Fibroblast of lung (primary cell): ENCODE results near the gene NEK10. TPM values are rescaled to one million over a fixed set of nuclear protein-coding genes. Genes with fewer than 3 reads are reported as not detected.

Experiments used
- DNase-seq, 2 donors: peaks; one replicate each; pipeline versions ENCODE4 v3.0.0 to v3.0.0-alpha.2; 2010; ENCODE audit warnings: low read depth in 2 of 2
- H2AFZ ChIP-seq: 2 replicates; pipeline ENCODE4 v1.5.1; 2012; ENCODE audit warnings: low read length, control low read depth, inconsistent platforms
- H3K27ac ChIP-seq: 2 replicates; pipeline ENCODE4 v1.5.1; 2011; ENCODE audit warnings: low read length, control low read depth; ENCODE audit not compliant: insufficient read depth
- H3K27me3 ChIP-seq: 2 replicates; pipeline ENCODE4 v1.5.1; 2011; ENCODE audit warnings: mild to moderate bottlenecking, low read length; ENCODE audit not compliant: control insufficient read depth, insufficient read depth
- H3K36me3 ChIP-seq: 2 replicates; pipeline ENCODE4 v1.5.1; 2011; ENCODE audit warnings: low read length; ENCODE audit not compliant: control insufficient read depth, insufficient read depth
- H3K4me1 ChIP-seq: 2 replicates; pipeline ENCODE4 v1.5.1; 2011; ENCODE audit warnings: low read length; ENCODE audit not compliant: control insufficient read depth, insufficient read depth; ENCODE audit errors: extremely low read depth
- H3K4me2 ChIP-seq: 2 replicates; pipeline ENCODE4 v1.5.1; 2011; ENCODE audit warnings: low read length, control low read depth; ENCODE audit not compliant: insufficient read depth; ENCODE audit errors: extremely low read depth
- H3K4me3 ChIP-seq, 4 experiments: fragments of 200-600 bp in 1 of 4; sonication (generic) in 1 of 4; replicated peaks in 1 of 4; 2 replicates each; pipeline ENCODE4 v1.5.1; 2011 to 2016; ENCODE audit warnings: low read length in 4 of 4, low read depth in 3 of 4, mild to moderate bottlenecking in 3 of 4, control low read depth in 2 of 4, inconsistent platforms in 1 of 4, mixed read lengths in 1 of 4; ENCODE audit not compliant: insufficient read depth in 1 of 4; ENCODE audit errors: control extremely low read depth in 1 of 4
- H3K79me2 ChIP-seq: 2 replicates; pipeline ENCODE4 v1.5.1; 2012; ENCODE audit warnings: mild to moderate bottlenecking, low read length, inconsistent platforms; ENCODE audit not compliant: control insufficient read depth, insufficient read depth
- H3K9ac ChIP-seq: 2 replicates; pipeline ENCODE4 v1.5.1; 2011; ENCODE audit warnings: mild to moderate bottlenecking, low read length, control low read depth; ENCODE audit not compliant: insufficient read depth
- H3K9me3 ChIP-seq: 2 replicates; pipeline ENCODE4 v1.5.1; 2012; ENCODE audit warnings: low read depth, low read length; ENCODE audit not compliant: control insufficient read depth, insufficient read depth
- H4K20me1 ChIP-seq: 2 replicates; pipeline ENCODE4 v1.5.1; 2011; ENCODE audit warnings: low read length; ENCODE audit not compliant: control insufficient read depth, insufficient read depth; ENCODE audit errors: extremely low read depth
- EZH2 ChIP-seq: IDR thresholded peaks from 2 replicates; pipeline ENCODE4 v1.5.1; 2012; ENCODE audit warnings: low read length, control low read depth, mild to moderate bottlenecking; ENCODE audit errors: missing control alignments
- polyA plus RNA-seq, 2 donors: library from polyadenylated mRNA; depleted of rRNA in 1 of 2; stranded (reverse) in 1 of 2; unstranded in 1 of 2; fragments of >200 nt; gene quantifications; 2 replicates each; pipeline ENCODE4 v1.2.1, GENCODE V29; 2011 to 2012; ENCODE audit warnings: missing spikeins in 1 of 2
- total RNA-seq: library from RNA; depleted of rRNA; stranded (reverse); fragments of >200 nt; gene quantifications from 2 replicates; pipeline ENCODE4 v1.2.1, GENCODE V29; 2014
- TF ChIP-seq, protein P1 (sequence below), 2 donors: IDR thresholded peaks in 1 of 2; conservative IDR thresholded peaks in 1 of 2; 1 replicate in 1 of 2; 2 replicates in 1 of 2; pipeline ENCODE4 v1.5.1; 2011 to 2012; ENCODE audit warnings: low read length in 2 of 2, control low read depth in 1 of 2, inconsistent platforms in 1 of 2, low read depth in 1 of 2, mild to moderate bottlenecking in 1 of 2

NEK10 gene
- total and polyA plus RNA-seq, 2 donors (not counting 1 experiment from before 2014, with no cell fraction given): 1.4 to 23.0 TPM

DNA sequence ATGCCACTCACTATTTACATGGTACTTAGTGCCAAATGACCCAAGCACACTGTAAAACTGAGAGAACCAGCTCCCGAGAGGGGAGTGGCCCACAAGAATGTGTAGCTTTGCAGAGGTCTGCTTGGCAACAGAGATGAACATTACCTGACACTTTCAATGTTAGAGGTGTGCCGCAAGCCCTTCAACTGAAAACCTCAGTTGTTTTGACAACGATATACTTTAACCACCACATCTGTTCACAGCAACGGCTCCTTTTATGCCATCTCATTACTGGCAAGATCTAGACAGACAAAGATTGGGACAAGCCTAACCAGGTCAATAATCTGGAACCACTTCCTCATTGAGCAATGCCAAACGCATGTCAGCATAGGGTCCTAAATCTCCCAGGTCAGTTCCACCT lies 23.7 kb downstream of the NEK10 start:
- no peak overlapping the region for H3K4me2 ChIP-seq
- H3K27ac ChIP-seq: no peak overlapping the region
- H3K36me3 ChIP-seq: no peaks in the 10 kb centered on the region
- H4K20me1 ChIP-seq: no peaks in the 10 kb centered on the region
- H3K27me3 ChIP-seq: no peaks in the 10 kb centered on the region
- H3K9ac ChIP-seq: no peak overlapping the region
- H3K79me2 ChIP-seq: no peaks in the 10 kb centered on the region
- TF ChIP-seq, protein P1, sequence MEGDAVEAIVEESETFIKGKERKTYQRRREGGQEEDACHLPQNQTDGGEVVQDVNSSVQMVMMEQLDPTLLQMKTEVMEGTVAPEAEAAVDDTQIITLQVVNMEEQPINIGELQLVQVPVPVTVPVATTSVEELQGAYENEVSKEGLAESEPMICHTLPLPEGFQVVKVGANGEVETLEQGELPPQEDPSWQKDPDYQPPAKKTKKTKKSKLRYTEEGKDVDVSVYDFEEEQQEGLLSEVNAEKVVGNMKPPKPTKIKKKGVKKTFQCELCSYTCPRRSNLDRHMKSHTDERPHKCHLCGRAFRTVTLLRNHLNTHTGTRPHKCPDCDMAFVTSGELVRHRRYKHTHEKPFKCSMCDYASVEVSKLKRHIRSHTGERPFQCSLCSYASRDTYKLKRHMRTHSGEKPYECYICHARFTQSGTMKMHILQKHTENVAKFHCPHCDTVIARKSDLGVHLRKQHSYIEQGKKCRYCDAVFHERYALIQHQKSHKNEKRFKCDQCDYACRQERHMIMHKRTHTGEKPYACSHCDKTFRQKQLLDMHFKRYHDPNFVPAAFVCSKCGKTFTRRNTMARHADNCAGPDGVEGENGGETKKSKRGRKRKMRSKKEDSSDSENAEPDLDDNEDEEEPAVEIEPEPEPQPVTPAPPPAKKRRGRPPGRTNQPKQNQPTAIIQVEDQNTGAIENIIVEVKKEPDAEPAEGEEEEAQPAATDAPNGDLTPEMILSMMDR (conservative IDR thresholded peaks at IDR 0.05 in 1 of 2, IDR thresholded peaks at IDR 0.05 in 1 of 2; ENCODE audit: low read depth in 1 of 2, low read length in 2 of 2): no peak
- no peak for TF ChIP-seq EZH2
- H3K4me3 ChIP-seq: no peak overlapping the region
- DNase-seq: no peak
- H3K4me1 ChIP-seq: no peaks in the 10 kb centered on the region
- no peaks in the 10 kb centered on the region for H3K9me3 ChIP-seq
- H2AFZ ChIP-seq: no peak overlapping the region

DNA sequence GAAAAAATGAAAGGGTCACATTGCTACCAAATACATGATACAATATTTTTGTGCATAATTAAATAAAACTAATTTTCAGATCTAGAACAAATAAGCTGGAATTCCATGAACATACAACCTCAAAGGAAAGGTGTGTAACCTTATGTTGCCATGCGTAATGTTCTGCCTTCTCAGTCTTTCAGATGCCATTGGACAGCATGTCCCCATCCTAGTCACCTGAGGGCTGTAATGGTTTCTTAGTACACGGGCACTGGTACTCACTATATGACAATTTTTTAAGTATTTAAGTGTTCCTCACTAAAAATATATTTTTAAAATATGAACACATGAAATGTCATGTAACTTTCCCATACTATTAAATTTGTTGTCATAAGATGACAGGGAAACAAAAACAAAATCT lies 24.1 kb downstream of the NEK10 start:
- Histone ChIP-seq H3K4me2 (no peak overlapping the region), H3K27me3 (no peaks in the 10 kb centered on the region), H3K4me1 (no peaks in the 10 kb centered on the region), H3K4me3 (no peak overlapping the region), H3K36me3 (no peaks in the 10 kb centered on the region), H3K79me2 (no peaks in the 10 kb centered on the region), H4K20me1 (no peaks in the 10 kb centered on the region), H3K9ac (no peak overlapping the region), H2AFZ (no peak overlapping the region), H3K9me3 (no peaks in the 10 kb centered on the region), H3K27ac (no peak overlapping the region)
- no peak for TF ChIP-seq EZH2
- TF ChIP-seq, protein P1 (conservative IDR thresholded peaks at IDR 0.05 in 1 of 2, IDR thresholded peaks at IDR 0.05 in 1 of 2; ENCODE audit: low read depth in 1 of 2, low read length in 2 of 2): no peak
- DNase-seq: no peak

DNA sequence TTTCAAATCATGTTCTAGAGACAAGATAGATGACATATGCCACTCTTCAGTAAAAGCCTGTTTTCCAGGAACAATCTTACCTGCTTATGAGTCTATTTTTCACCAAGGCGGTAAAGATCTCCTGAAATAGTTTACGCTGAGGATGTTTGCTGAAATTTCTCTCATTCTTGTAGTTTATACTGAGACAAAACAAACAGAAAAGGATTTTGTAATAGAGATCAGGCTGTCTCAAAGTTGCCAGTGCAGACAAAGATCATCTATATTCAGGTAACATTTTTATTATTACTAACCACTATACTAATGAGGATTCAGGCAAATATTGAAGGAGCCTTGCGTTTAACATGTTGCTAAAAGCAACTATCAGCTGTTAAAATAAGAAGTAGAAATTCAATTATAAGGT lies 25.0 kb downstream of the NEK10 start:
- H3K36me3 ChIP-seq: no peaks in the 10 kb centered on the region
- no peak for TF ChIP-seq EZH2
- TF ChIP-seq, protein P1 (conservative IDR thresholded peaks at IDR 0.05 in 1 of 2, IDR thresholded peaks at IDR 0.05 in 1 of 2; ENCODE audit: low read depth in 1 of 2, low read length in 2 of 2): no peak
- H3K9me3 ChIP-seq: no peaks in the 10 kb centered on the region
- H3K79me2 ChIP-seq: no peaks in the 10 kb centered on the region
- H2AFZ ChIP-seq: no peak overlapping the region
- H3K27me3 ChIP-seq: no peaks in the 10 kb centered on the region
- H3K9ac ChIP-seq: no peak overlapping the region
- H4K20me1 ChIP-seq: no peaks in the 10 kb centered on the region
- H3K4me2 ChIP-seq: no peak overlapping the region
- no peak overlapping the region for H3K27ac ChIP-seq
- DNase-seq: no peak
- no peak overlapping the region for H3K4me3 ChIP-seq
- no peaks in the 10 kb centered on the region for H3K4me1 ChIP-seq
